IPS-18c (cell line): ENCODE data around the gene EIF2B4.
"Not testable (repeated sequence)": the region's sequence is repeated elsewhere in the genome, so short reads cannot be mapped to it uniquely, and the experiment has no call there.

Experiments
- H3K4me3 ChIP-seq: 2 replicates; pipeline ENCODE4 v1.7.0; 2013; ENCODE audit warnings: low read depth, mild to moderate bottlenecking, low read length, moderate library complexity; ENCODE audit not compliant: insufficient read depth
- H3K9me3 ChIP-seq: one replicate; pipeline ENCODE4 v1.6.1; 2013; ENCODE audit warnings: mild to moderate bottlenecking, low read length, moderate library complexity; ENCODE audit not compliant: control insufficient read depth, insufficient read depth

EIF2B4 gene

GRCh38 chr2:27354597-27354927, 15.6 kb downstream of the EIF2B4 start:
- H3K4me3 ChIP-seq = no peak overlapping the region

DNA sequence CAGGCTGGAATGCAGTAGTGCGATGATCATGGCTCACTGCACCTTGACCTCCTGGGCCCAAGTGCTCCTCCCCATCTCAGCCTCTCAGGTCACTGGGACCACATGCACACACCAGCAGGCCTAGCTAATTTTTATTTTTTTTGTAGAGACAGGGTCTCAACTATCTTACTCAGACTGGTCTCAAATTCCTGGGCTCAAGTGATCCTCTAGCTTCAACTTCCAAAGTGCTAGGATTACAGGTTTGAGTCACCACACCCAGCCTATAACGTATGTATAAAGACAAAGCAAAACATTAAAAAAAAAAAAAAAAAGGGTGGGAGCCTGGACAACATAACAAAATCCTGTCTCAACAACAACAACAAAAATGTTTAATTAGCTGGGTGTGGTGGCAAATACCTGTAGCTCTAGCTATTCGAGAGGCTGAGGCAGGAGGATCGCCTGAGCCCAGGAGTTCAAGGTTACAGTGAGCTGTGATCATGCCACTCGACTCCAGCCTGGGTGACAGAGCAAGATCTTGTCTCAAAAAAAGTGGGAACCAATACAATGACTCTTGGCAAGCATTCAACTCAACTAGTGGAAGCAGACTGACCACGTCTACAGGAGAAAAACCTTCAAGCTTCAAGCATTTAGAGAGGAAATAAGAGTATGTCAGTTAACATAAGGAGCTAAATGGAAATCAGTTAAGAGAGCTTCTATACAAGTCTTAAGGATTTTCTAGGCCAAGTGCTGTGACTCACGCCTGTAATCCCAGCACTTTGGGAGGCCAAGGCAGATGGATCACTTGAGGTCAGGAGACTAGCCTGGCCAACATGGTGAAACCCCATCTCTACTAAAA, 16.2 kb downstream of the EIF2B4 start:
- no peak overlapping the region for H3K4me3 ChIP-seq
- H3K9me3 ChIP-seq = no peaks in the 10 kb centered on the region

More at GRCh38 chr2:27354597-27354927, 15.6 kb downstream of the EIF2B4 start:
- H3K9me3 ChIP-seq = no peaks in the 10 kb centered on the region

GRCh38 chr2:27353386-27353761, 16.8 kb downstream of the EIF2B4 start:
- not testable (repeated sequence) for H3K9me3 ChIP-seq, H3K4me3 ChIP-seq

- no peaks in the 10 kb centered on the region for H3K9me3 ChIP-seq
- H3K4me3 ChIP-seq = no peak overlapping the region
Measured at GRCh38 chr2:27351802-27352598, 18.1 kb downstream of the EIF2B4 start.

- Histone ChIP-seq H3K4me3 (no peak overlapping the region), H3K9me3 (peaks cover 4% of the 10 kb centered on the region)
Measured at GRCh38 chr2:27350106-27350693, 19.9 kb downstream of the EIF2B4 start.

DNA sequence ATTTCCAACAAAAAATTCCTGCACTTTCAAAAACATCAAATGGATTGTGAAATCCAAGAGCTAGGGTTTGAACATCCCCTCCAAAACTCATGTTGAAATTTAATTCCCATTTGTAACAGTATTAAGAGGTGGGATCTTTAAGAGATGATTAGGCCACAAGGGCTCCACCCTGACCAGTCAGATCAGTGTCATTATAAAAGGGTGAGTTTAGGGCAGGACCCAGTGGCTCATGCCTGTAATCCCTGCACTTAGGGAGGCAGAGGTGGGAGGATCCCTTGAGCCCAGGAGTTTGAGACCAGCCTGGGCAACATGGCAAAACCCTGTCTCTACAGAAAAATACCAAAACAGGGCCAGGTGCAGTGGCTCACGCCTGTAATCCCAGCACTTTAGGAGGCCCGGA, 22.5 kb downstream of the EIF2B4 start:
- peaks cover 4% of the 10 kb centered on the region for H3K9me3 ChIP-seq

DNA sequence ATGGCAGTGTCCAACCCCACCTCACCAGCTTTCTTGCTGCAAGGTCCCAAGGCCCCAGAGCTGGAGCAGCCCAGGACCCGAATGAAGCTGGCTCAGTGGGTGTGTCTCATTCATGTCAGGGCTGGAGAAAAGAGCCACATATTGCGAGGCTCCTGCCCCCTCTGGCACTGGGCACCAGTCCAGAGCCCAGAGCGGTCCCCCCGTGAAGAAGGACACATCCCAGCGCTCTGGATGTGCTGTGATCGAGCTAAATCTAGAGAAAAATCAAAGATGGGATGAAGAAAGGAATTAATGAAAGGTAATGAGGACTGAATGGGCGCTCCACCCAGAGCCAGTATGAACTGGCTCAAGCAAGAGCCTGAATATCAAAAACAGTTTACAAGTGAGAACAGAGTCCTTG, 34.0 kb downstream of the EIF2B4 start:
- H3K4me3 ChIP-seq = no peak overlapping the region
- H3K9me3 ChIP-seq = peaks cover 2% of the 10 kb centered on the region

More for the DNA sequence above, 22.5 kb downstream of the EIF2B4 start:
- no peak overlapping the region for H3K4me3 ChIP-seq

DNA sequence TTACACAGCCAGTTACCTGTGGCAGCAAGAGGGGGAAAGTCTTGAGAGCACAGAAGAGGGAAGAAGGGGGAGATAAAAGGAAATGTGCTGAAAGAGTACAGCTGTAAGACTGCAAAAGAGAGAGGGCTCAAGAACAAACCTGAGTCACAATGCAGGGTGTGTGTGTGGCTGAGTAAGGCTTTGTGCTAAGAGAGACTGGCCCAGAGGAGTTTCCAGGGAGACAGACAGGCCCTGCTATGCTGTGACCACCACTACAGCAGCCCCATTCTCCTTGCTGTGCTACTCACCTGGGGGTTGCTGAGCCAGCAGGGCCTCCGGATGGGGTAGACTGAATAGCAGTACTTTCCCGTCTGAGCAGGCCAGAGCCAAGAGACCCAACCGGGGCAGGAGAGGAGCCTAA, 34.8 kb downstream of the EIF2B4 start:
- no peak overlapping the region for H3K4me3 ChIP-seq
- peaks cover 2% of the 10 kb centered on the region for H3K9me3 ChIP-seq

GRCh38 chr2:27324720-27325119, 45.4 kb downstream of the EIF2B4 start:
- Histone ChIP-seq H3K4me3 (no peak overlapping the region), H3K9me3 (no peaks in the 10 kb centered on the region)

GRCh38 chr2:27323596-27324285, 46.4 kb downstream of the EIF2B4 start:
- H3K4me3 ChIP-seq = peak overlapping the region; percentile 100
- no peaks in the 10 kb centered on the region for H3K9me3 ChIP-seq

GRCh38 chr2:27322766-27323595, 47.2 kb downstream of the EIF2B4 start, which contains the start of gene MPV17:
MPV17 (minus strand) TSS chr2:27323097; CDS start chr2:27322517, 580 bp downstream.
- H3K4me3 ChIP-seq = peak within 1 kb of the TSS; percentile 100

GRCh38 chr2:27322301-27322765, 47.8 kb downstream of the EIF2B4 start:
- no peaks in the 10 kb centered on the region for H3K9me3 ChIP-seq
- H3K4me3 ChIP-seq = peak overlapping the region; percentile 100

More at GRCh38 chr2:27322766-27323595, 47.2 kb downstream of the EIF2B4 start, which contains the start of gene MPV17:
- H3K9me3 ChIP-seq = no peaks in the 10 kb centered on the region

DNA sequence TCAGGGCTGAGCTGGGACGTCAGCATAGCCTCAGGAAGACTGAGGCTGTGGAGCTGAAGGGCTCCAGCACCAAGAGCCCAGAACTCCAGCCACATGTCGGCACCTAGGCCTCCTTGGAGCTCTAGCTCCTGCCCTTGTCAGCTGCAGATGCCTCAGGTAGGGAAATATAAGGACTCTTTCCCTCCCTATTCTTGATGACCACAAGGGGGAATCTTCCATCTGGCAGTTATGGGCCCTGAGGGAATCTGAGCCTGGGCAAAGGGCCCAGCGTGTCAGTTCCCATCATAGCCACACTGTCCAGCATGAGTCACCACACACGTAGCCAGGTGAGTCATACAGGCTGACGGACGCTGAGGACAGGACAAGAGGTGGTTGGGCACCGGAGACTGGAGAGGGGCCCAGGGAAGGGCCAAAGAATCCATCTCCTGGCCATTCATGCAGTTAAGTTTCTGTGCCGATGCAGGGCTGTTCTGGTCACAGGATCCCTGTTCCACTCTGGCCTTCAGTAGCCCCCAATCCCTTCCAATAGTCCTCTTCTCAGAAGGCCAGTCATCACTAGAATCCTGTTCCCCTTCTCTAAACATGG, 49.1 kb downstream of the EIF2B4 start:
- no peak overlapping the region for H3K4me3 ChIP-seq

DNA sequence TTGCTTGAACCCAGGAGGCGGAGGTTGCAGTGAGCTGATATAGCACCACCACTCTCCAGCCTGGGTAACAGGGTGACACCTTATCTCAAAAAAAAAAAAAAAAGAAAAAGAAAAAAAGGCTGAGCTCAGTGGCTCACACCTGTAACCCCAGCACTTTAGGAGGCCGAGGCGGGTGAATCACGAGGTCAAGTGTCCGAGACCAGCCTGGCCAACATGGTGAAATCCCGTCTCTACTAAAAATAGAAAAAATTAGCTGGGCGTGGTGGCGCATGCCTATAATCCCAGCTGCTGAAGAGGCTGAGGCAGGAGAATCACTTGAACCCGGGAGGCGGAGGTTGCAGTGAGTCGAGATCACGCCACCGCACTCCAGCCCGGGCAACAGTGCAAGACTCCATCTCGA, 50.3 kb downstream of the EIF2B4 start:
- H3K4me3 ChIP-seq, H3K9me3 ChIP-seq: not testable (repeated sequence)

More for the DNA sequence above, 49.1 kb downstream of the EIF2B4 start:
- no peaks in the 10 kb centered on the region for H3K9me3 ChIP-seq

DNA sequence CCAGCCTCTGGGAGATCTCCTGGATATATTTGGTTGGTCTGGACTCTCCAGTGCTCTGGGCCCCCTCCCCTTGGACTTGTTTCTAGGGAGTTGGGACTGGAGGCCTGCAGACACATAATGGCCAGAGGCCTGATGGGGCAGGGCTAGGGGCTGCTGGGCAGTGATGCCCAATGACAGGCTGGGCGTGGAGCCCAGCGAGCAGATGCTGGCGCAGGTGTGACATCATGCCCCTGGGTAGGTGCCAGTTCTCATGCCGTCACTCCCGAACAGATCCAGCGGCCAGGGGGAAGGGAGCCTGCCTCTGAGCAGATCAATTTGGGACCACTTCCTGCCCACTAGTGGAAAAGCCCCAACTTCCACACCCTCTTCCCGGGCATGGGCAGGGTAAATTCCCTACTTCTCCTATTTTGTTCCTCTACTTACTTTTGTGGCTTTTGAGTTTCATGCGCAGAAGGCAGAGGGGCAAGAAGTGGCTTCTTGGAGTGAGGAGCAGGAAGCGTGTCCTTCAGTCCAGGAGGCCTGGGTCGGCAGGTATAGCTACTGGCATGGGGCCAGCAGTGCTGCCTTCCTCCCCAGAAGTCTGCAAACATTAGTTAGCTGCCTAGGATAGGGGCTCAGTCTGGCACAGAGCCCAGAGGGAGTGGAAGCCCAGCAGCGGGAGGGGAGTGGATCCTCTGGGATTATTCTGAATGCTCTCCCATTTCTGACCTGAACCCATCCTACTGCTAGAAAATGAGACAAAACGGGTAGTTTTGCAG, 53.3 kb downstream of the EIF2B4 start:
- no peaks in the 10 kb centered on the region for H3K9me3 ChIP-seq
- no peak overlapping the region for H3K4me3 ChIP-seq
